HCT116 (cell line): Measurements from ENCODE around the gene TNIP1. TPM values are rescaled to one million over a fixed set of nuclear protein-coding genes. Genes with fewer than 3 reads are reported as not detected.

Experiments
- ATAC-seq: fragments of 200-7000 bp; cut with Tn5 transposase; 2 replicates; pipeline ENCODE4 v1.9.1; 2020; ENCODE audit warnings: mild to moderate bottlenecking, moderate library complexity
- BruUV-seq: library from RNA; stranded (reverse); fragments of 400-500 nt; replicated peaks from 2 replicates; lab custom pipeline; 2021; lab: Mats Ljungman, UMichigan
- CTCF ChIA-PET: fragments of 300-600 bp; sonication (Branson Sonifier 250); formaldehyde crosslinking; loops from one replicate; lab custom pipeline; 2021; ENCODE audit warnings: antibody characterized with exemption; lab: Charles Lee
- POLR2A ChIA-PET: fragments of 300-600, 350-600 bp; sonication (Branson Sonifier 250); formaldehyde crosslinking; loops from one replicate; lab custom pipeline; 2021; ENCODE audit warnings: antibody characterized with exemption; lab: Charles Lee
- RAD21 ChIA-PET, 2 experiments: fragments of 300-600 bp; sonication (Branson Sonifier 250); formaldehyde crosslinking; loops; one replicate each; lab custom pipeline; 2023; ENCODE audit warnings: low total read pairs in 2 of 2; ENCODE audit not compliant: uncharacterized antibody in 2 of 2, unreplicated experiment in 2 of 2, low non-redundant PET in 1 of 2; lab: Charles Lee
- DNase-seq: peaks from one replicate; pipeline ENCODE4 v3.0.0-alpha.2; 2010; ENCODE audit warnings: low read depth, low spot score
- H2AFZ ChIP-seq: fragments of 200-600 bp; shearing (Covaris generic), sonication (generic); 2 replicates; pipeline ENCODE4 v1.6.1; 2017; ENCODE audit warnings: low read depth, mixed run types, mixed read lengths, antibody characterized with exemption, low read length; ENCODE audit not compliant: poor library complexity, severe bottlenecking
- H3K27ac ChIP-seq: 2 replicates; pipeline ENCODE4 v1.5.1; 2012; ENCODE audit warnings: low read depth, low read length
- H3K27me3 ChIP-seq: fragments of 200-600 bp; sonication (generic); 2 replicates; pipeline ENCODE4 v1.6.1; 2016; ENCODE audit warnings: mixed run types, low read length, mixed read lengths; ENCODE audit not compliant: insufficient read depth
- H3K36me3 ChIP-seq, 2 experiments: fragments of 200-500 bp in 1 of 2; fragments of 200-600 bp in 1 of 2; sonication (Bioruptor generic) in 1 of 2; sonication (generic) in 1 of 2; 2 replicates each; pipeline versions ENCODE4 v1.5.1 to v1.6.1; 2014 to 2016; ENCODE audit warnings: low read length in 2 of 2, inconsistent platforms in 1 of 2, mixed read lengths in 1 of 2, mixed run types in 1 of 2; ENCODE audit not compliant: insufficient read depth in 2 of 2, control insufficient read depth in 1 of 2
- H3K4me1 ChIP-seq, 2 experiments: fragments of 200-600 bp in 1 of 2; sonication (generic) in 1 of 2; 2 replicates each; pipeline versions ENCODE4 v1.5.1 to v1.6.1; 2012 to 2017; ENCODE audit warnings: low read length in 2 of 2, inconsistent platforms in 1 of 2, mild to moderate bottlenecking in 1 of 2, mixed read lengths in 1 of 2, mixed run types in 1 of 2, moderate library complexity in 1 of 2; ENCODE audit not compliant: insufficient read depth in 2 of 2, control insufficient read depth in 1 of 2
- H3K4me2 ChIP-seq: fragments of 200-600 bp; sonication (generic); 2 replicates; pipeline ENCODE4 v1.6.1; 2017; ENCODE audit warnings: mixed run types, low read length, mixed read lengths
- H3K4me3 ChIP-seq, 2 experiments: fragments of 200-600 bp in 1 of 2; sonication (generic) in 1 of 2; replicated peaks in 1 of 2; 2 replicates each; pipeline ENCODE4 v1.5.1; 2011 to 2016; ENCODE audit warnings: low read length in 2 of 2, control low read depth in 1 of 2, low read depth in 1 of 2, mild to moderate bottlenecking in 1 of 2, mixed read lengths in 1 of 2, mixed run types in 1 of 2
- H3K79me2 ChIP-seq: fragments of 200-600 bp; sonication (generic); 2 replicates; pipeline ENCODE4 v1.6.1; 2017; ENCODE audit warnings: mild to moderate bottlenecking, mixed run types, low read length, moderate library complexity, mixed read lengths; ENCODE audit not compliant: insufficient read depth
- H3K9ac ChIP-seq: fragments of 200-600 bp; sonication (generic); 2 replicates; pipeline ENCODE4 v1.6.1; 2016; ENCODE audit warnings: low read length, mixed read lengths
- H3K9me2 ChIP-seq: fragments of 200-600 bp; sonication (generic), shearing (Covaris generic); 2 replicates; pipeline ENCODE4 v1.6.1; 2017; ENCODE audit warnings: mixed run types, mild to moderate bottlenecking, moderate library complexity; ENCODE audit not compliant: insufficient read depth
- H3K9me3 ChIP-seq, 2 experiments: fragments of 200-500 bp in 1 of 2; fragments of 200-600 bp in 1 of 2; sonication (Bioruptor generic) in 1 of 2; sonication (generic) in 1 of 2; 2 replicates each; pipeline ENCODE4 v1.6.1; 2014 to 2017; ENCODE audit warnings: low read length in 2 of 2, mixed read lengths in 2 of 2, inconsistent platforms in 1 of 2, low read depth in 1 of 2, mild to moderate bottlenecking in 1 of 2, mixed run types in 1 of 2, moderate library complexity in 1 of 2; ENCODE audit not compliant: control insufficient read depth in 1 of 2, insufficient read depth in 1 of 2
- H4K20me1 ChIP-seq: fragments of 200-600 bp; sonication (generic), shearing (Covaris generic); 2 replicates; pipeline ENCODE4 v1.6.1; 2017; ENCODE audit warnings: mixed run types, mild to moderate bottlenecking, moderate library complexity; ENCODE audit not compliant: insufficient read depth
- CBX3 ChIP-seq: IDR thresholded peaks from 2 replicates; pipeline ENCODE4 v1.6.1; 2012; ENCODE audit warnings: low read depth
- CEBPB ChIP-seq: IDR thresholded peaks from 2 replicates; pipeline ENCODE4 v1.6.1; 2012; ENCODE audit warnings: low read depth
- CTCF ChIP-seq, 3 experiments: fragments of 200-600 bp in 1 of 3; sonication (generic) in 1 of 3; IDR thresholded peaks in 2 of 3; conservative IDR thresholded peaks in 1 of 3; 2 replicates each; pipeline ENCODE4 v1.5.1; 2012 to 2017; ENCODE audit warnings: low read depth in 2 of 3, low read length in 2 of 3, antibody characterized with exemption in 1 of 3, borderline replicate concordance in 1 of 3, control low read depth in 1 of 3, mild to moderate bottlenecking in 1 of 3, mixed read lengths in 1 of 3, mixed run types in 1 of 3, moderate library complexity in 1 of 3; ENCODE audit not compliant: insufficient read depth in 1 of 3
- EGR1 ChIP-seq: IDR thresholded peaks from 2 replicates; pipeline ENCODE4 v1.6.1; 2012; ENCODE audit warnings: low read depth
- ELF1 ChIP-seq: IDR thresholded peaks from 2 replicates; pipeline ENCODE4 v1.6.1; 2012; ENCODE audit warnings: low read depth, borderline replicate concordance
- FOSL1 ChIP-seq: IDR thresholded peaks from 2 replicates; pipeline ENCODE4 v1.6.1; 2012; ENCODE audit warnings: low read depth
- JUND ChIP-seq: IDR thresholded peaks from 2 replicates; pipeline ENCODE4 v1.6.1; 2012
- MAX ChIP-seq: IDR thresholded peaks from 2 replicates; pipeline ENCODE4 v1.6.1; 2012
- POLR2AphosphoS5 ChIP-seq: IDR thresholded peaks from 2 replicates; pipeline ENCODE4 v1.6.1; 2011; ENCODE audit warnings: mild to moderate bottlenecking, low read depth, low read length, moderate library complexity
- RAD21 ChIP-seq: IDR thresholded peaks from 2 replicates; pipeline ENCODE4 v1.6.1; 2012; ENCODE audit warnings: low read depth, mild to moderate bottlenecking
- REST ChIP-seq: IDR thresholded peaks from 2 replicates; pipeline ENCODE4 v1.6.1; 2012; ENCODE audit warnings: low read depth
- SIN3A ChIP-seq: IDR thresholded peaks from 2 replicates; pipeline ENCODE4 v1.6.1; 2012; ENCODE audit warnings: low read depth
- SRF ChIP-seq: IDR thresholded peaks from 2 replicates; pipeline ENCODE4 v1.6.1; 2012; ENCODE audit warnings: low read depth
- TCF7L2 ChIP-seq: IDR thresholded peaks from 2 replicates; pipeline ENCODE4 v1.7.0; 2011; ENCODE audit warnings: borderline replicate concordance, inconsistent platforms; ENCODE audit not compliant: insufficient read depth, insufficient read length; ENCODE audit errors: extremely low read depth
- ZBTB33 ChIP-seq: IDR thresholded peaks from 2 replicates; pipeline ENCODE4 v1.6.1; 2011; ENCODE audit warnings: mild to moderate bottlenecking, low read length, moderate library complexity; ENCODE audit not compliant: insufficient replicate concordance; ENCODE audit errors: extremely low read depth
- ZFX ChIP-seq: fragments of 450-650 bp; IDR thresholded peaks from 2 replicates; pipeline ENCODE4 v1.6.1; 2017
- intact Hi-C: fragments of 100-400 bp; cut with micrococcal nuclease; formaldehyde crosslinking; loops from 2 replicates; pipeline ENCODE4 v1.10.0; 2022
- total RNA-seq: library from RNA; stranded (reverse); gene quantifications from one replicate; pipeline ENCODE4 v1.2.1, GENCODE V29; 2021; ENCODE audit not compliant: unreplicated experiment

Gene TNIP1
- total RNA-seq, 1 experiment from 2014 or later = 46.0 TPM

GRCh38 chr5:151042453-151043093 lies 38.3 kb downstream of the TNIP1 start:
- DNase-seq = no peak
- RAD21 ChIA-PET = no interaction called here
- peaks cover 4 to 49% of the 10 kb centered on the region in 2 experiments; a peak in 3 of 4 replicates for H3K4me1 ChIP-seq
- H3K9me2 ChIP-seq = no peaks in the 10 kb centered on the region
- H3K27me3 ChIP-seq = no peaks in the 10 kb centered on the region
- no peaks in the 10 kb centered on the region for H3K9me3 ChIP-seq
- CTCF ChIA-PET = interaction anchor here (3.6 kb wide), 1 partner anchor 73 kb away, joined by 12 read pairs; no protein-coding TSS in a partner anchor
- H3K9ac ChIP-seq = no peak overlapping the region
- H3K36me3 ChIP-seq = peaks cover 6 to 11% of the 10 kb centered on the region in 2 experiments; a peak in 3 of 4 replicates
- POLR2A ChIA-PET = no interaction called here
- ATAC-seq = no peak
- no peak for TF ChIP-seq JUND
- no peak for TF ChIP-seq RAD21
- no peak for TF ChIP-seq TCF7L2
- no peak for TF ChIP-seq CTCF (IDR thresholded peaks at IDR 0.05 in 2 of 3, conservative IDR thresholded peaks at IDR 0.05 in 1 of 3; ENCODE audit: borderline replicate concordance in 1 of 3, insufficient read depth in 1 of 3, low read depth in 2 of 3, low read length in 2 of 3)
- no peak for TF ChIP-seq ELF1
- TF ChIP-seq SIN3A = no peak
- TF ChIP-seq REST = no peak
- TF ChIP-seq ZFX = no peak
- TF ChIP-seq CBX3 = no peak
- TF ChIP-seq EGR1 = no peak
- TF ChIP-seq FOSL1 = no peak
- no peak for TF ChIP-seq ZBTB33
- TF ChIP-seq MAX = no peak
- no peak for TF ChIP-seq SRF
- TF ChIP-seq CEBPB = no peak
- TF ChIP-seq POLR2AphosphoS5 = no peak
- H3K27ac ChIP-seq = no peak overlapping the region
- intact Hi-C loops = loop anchor here (10.0 kb wide), 1 partner anchor 588 kb away; no protein-coding TSS in a partner anchor
- H4K20me1 ChIP-seq = no peaks in the 10 kb centered on the region
- H3K4me2 ChIP-seq = no peak overlapping the region
- H3K79me2 ChIP-seq = no peaks in the 10 kb centered on the region
- H2AFZ ChIP-seq = no peak overlapping the region
- no peak overlapping the region for H3K4me3 ChIP-seq
- BruUV-seq = no TSS peak
